Fibroblast of lung (primary cell): ENCODE results near the gene ATP9B. TPM values are rescaled to one million over a fixed set of nuclear protein-coding genes. Genes with fewer than 3 reads are reported as not detected.

Experiments used
- DNase-seq, 2 donors: peaks; one replicate each; pipeline versions ENCODE4 v3.0.0 to v3.0.0-alpha.2; 2010; ENCODE audit warnings: low read depth in 2 of 2
- H2AFZ ChIP-seq: 2 replicates; pipeline ENCODE4 v1.5.1; 2012; ENCODE audit warnings: low read length, control low read depth, inconsistent platforms
- H3K27ac ChIP-seq: 2 replicates; pipeline ENCODE4 v1.5.1; 2011; ENCODE audit warnings: low read length, control low read depth; ENCODE audit not compliant: insufficient read depth
- H3K27me3 ChIP-seq: 2 replicates; pipeline ENCODE4 v1.5.1; 2011; ENCODE audit warnings: mild to moderate bottlenecking, low read length; ENCODE audit not compliant: control insufficient read depth, insufficient read depth
- H3K36me3 ChIP-seq: 2 replicates; pipeline ENCODE4 v1.5.1; 2011; ENCODE audit warnings: low read length; ENCODE audit not compliant: control insufficient read depth, insufficient read depth
- H3K4me1 ChIP-seq: 2 replicates; pipeline ENCODE4 v1.5.1; 2011; ENCODE audit warnings: low read length; ENCODE audit not compliant: control insufficient read depth, insufficient read depth; ENCODE audit errors: extremely low read depth
- H3K4me2 ChIP-seq: 2 replicates; pipeline ENCODE4 v1.5.1; 2011; ENCODE audit warnings: low read length, control low read depth; ENCODE audit not compliant: insufficient read depth; ENCODE audit errors: extremely low read depth
- H3K4me3 ChIP-seq, 4 experiments: fragments of 200-600 bp in 1 of 4; sonication (generic) in 1 of 4; replicated peaks in 1 of 4; 2 replicates each; pipeline ENCODE4 v1.5.1; 2011 to 2016; ENCODE audit warnings: low read length in 4 of 4, low read depth in 3 of 4, mild to moderate bottlenecking in 3 of 4, control low read depth in 2 of 4, inconsistent platforms in 1 of 4, mixed read lengths in 1 of 4; ENCODE audit not compliant: insufficient read depth in 1 of 4; ENCODE audit errors: control extremely low read depth in 1 of 4
- H3K79me2 ChIP-seq: 2 replicates; pipeline ENCODE4 v1.5.1; 2012; ENCODE audit warnings: mild to moderate bottlenecking, low read length, inconsistent platforms; ENCODE audit not compliant: control insufficient read depth, insufficient read depth
- H3K9ac ChIP-seq: 2 replicates; pipeline ENCODE4 v1.5.1; 2011; ENCODE audit warnings: mild to moderate bottlenecking, low read length, control low read depth; ENCODE audit not compliant: insufficient read depth
- H3K9me3 ChIP-seq: 2 replicates; pipeline ENCODE4 v1.5.1; 2012; ENCODE audit warnings: low read depth, low read length; ENCODE audit not compliant: control insufficient read depth, insufficient read depth
- H4K20me1 ChIP-seq: 2 replicates; pipeline ENCODE4 v1.5.1; 2011; ENCODE audit warnings: low read length; ENCODE audit not compliant: control insufficient read depth, insufficient read depth; ENCODE audit errors: extremely low read depth
- CTCF ChIP-seq, 2 donors: IDR thresholded peaks in 1 of 2; conservative IDR thresholded peaks in 1 of 2; 1 replicate in 1 of 2; 2 replicates in 1 of 2; pipeline ENCODE4 v1.5.1; 2011 to 2012; ENCODE audit warnings: low read length in 2 of 2, control low read depth in 1 of 2, inconsistent platforms in 1 of 2, low read depth in 1 of 2, mild to moderate bottlenecking in 1 of 2
- EZH2 ChIP-seq: IDR thresholded peaks from 2 replicates; pipeline ENCODE4 v1.5.1; 2012; ENCODE audit warnings: low read length, control low read depth, mild to moderate bottlenecking; ENCODE audit errors: missing control alignments
- polyA plus RNA-seq, 2 donors: library from polyadenylated mRNA; depleted of rRNA in 1 of 2; stranded (reverse) in 1 of 2; unstranded in 1 of 2; fragments of >200 nt; gene quantifications; 2 replicates each; pipeline ENCODE4 v1.2.1, GENCODE V29; 2011 to 2012; ENCODE audit warnings: missing spikeins in 1 of 2
- total RNA-seq: library from RNA; depleted of rRNA; stranded (reverse); fragments of >200 nt; gene quantifications from 2 replicates; pipeline ENCODE4 v1.2.1, GENCODE V29; 2014

The ATP9B gene
- total and polyA plus RNA-seq, 2 donors (not counting 1 experiment from before 2014, with no cell fraction given): 11.2 to 27.7 TPM

GRCh38 chr18:79405019-79405780 is 336.0 kb downstream of the ATP9B start:
- no peaks in the 10 kb centered on the region for H4K20me1 ChIP-seq
- no peaks in the 10 kb centered on the region for H3K9me3 ChIP-seq
- no peak overlapping the region for H3K4me2 ChIP-seq
- H3K4me1 ChIP-seq: no peaks in the 10 kb centered on the region
- H3K36me3 ChIP-seq: no peaks in the 10 kb centered on the region
- no peaks in the 10 kb centered on the region for H3K27me3 ChIP-seq
- H3K4me3 ChIP-seq: no peak overlapping the region
- H3K9ac ChIP-seq: no peak overlapping the region
- no peak for DNase-seq
- no peaks in the 10 kb centered on the region for H3K79me2 ChIP-seq
- no peak overlapping the region for H2AFZ ChIP-seq
- TF ChIP-seq EZH2: no peak
- no peak for TF ChIP-seq CTCF (conservative IDR thresholded peaks at IDR 0.05 in 1 of 2, IDR thresholded peaks at IDR 0.05 in 1 of 2; ENCODE audit: low read depth in 1 of 2, low read length in 2 of 2)
- H3K27ac ChIP-seq: no peak overlapping the region

GRCh38 chr18:79405781-79406575 is 336.8 kb downstream of the ATP9B start:
- TF ChIP-seq CTCF (conservative IDR thresholded peaks at IDR 0.05 in 1 of 2, IDR thresholded peaks at IDR 0.05 in 1 of 2; ENCODE audit: low read depth in 1 of 2, low read length in 2 of 2) (no peak), EZH2 (no peak)
- H3K27me3 ChIP-seq: no peaks in the 10 kb centered on the region
- no peaks in the 10 kb centered on the region for H3K9me3 ChIP-seq
- H2AFZ ChIP-seq: no peak overlapping the region
- H4K20me1 ChIP-seq: no peaks in the 10 kb centered on the region
- DNase-seq: no peak
- no peaks in the 10 kb centered on the region for H3K4me1 ChIP-seq
- H3K79me2 ChIP-seq: no peaks in the 10 kb centered on the region
- no peak overlapping the region for H3K4me2 ChIP-seq
- H3K36me3 ChIP-seq: no peaks in the 10 kb centered on the region
- H3K9ac ChIP-seq: no peak overlapping the region
- no peak overlapping the region for H3K4me3 ChIP-seq
- H3K27ac ChIP-seq: no peak overlapping the region

- H2AFZ ChIP-seq: no peak overlapping the region
- TF ChIP-seq CTCF (conservative IDR thresholded peaks at IDR 0.05 in 1 of 2, IDR thresholded peaks at IDR 0.05 in 1 of 2; ENCODE audit: low read depth in 1 of 2, low read length in 2 of 2) (no peak), EZH2 (no peak)
- H3K4me2 ChIP-seq: no peak overlapping the region
- no peak overlapping the region for H3K9ac ChIP-seq
- no peak overlapping the region for H3K4me3 ChIP-seq
- H3K27me3 ChIP-seq: no peaks in the 10 kb centered on the region
- no peaks in the 10 kb centered on the region for H3K9me3 ChIP-seq
- H3K79me2 ChIP-seq: no peaks in the 10 kb centered on the region
- H3K4me1 ChIP-seq: no peaks in the 10 kb centered on the region
- no peak overlapping the region for H3K27ac ChIP-seq
- DNase-seq: no peak
- H4K20me1 ChIP-seq: no peaks in the 10 kb centered on the region
- H3K36me3 ChIP-seq: no peaks in the 10 kb centered on the region
These were observed 337.5 kb downstream of the ATP9B start for GRCh38 chr18:79406708-79407107.
